ENCODE results near the gene MYEF2. TPM values are rescaled to one million over a fixed set of nuclear protein-coding genes. Genes with fewer than 3 reads are reported as not detected.

Gene MYEF2
- total and polyA plus RNA-seq, 4 donors, result 0.07 to 1.2 (median 0.33) TPM

DNA sequence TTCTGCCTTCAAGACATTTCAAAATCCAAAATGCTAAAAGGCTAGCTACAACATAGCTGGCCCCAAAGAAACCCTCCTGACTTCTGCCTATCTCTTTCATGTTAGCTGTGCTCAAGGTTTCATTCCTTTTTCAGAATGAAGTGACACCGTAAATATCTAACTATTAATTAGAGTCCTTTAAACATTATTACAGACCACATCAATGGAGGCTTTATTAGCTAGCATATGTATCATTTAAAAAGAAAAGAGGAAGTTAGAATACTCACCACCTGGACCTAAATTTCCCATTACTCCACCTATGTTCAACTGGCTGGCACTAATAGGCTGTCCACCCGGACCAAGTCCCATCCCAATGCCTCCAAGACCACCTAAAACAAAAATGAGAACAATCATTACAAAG is 24.6 kb downstream of the MYEF2 start:
- H3K27me3 ChIP-seq (ENCODE audit: control insufficient read depth in 4 of 4, insufficient read depth in 4 of 4, low read length in 3 of 4), result no peaks in the 10 kb centered on the region
- H3K27ac ChIP-seq (ENCODE audit: low read depth in 1 of 2, low read length in 2 of 2), result no peak overlapping the region
- H3K4me1 ChIP-seq (ENCODE audit: control insufficient read depth in 4 of 4, insufficient read depth in 4 of 4, low read length in 3 of 4), result no peaks in the 10 kb centered on the region
- 86% methylated on average over 2 of the region's 2 CpGs for WGBS
- TF ChIP-seq EGR1 (IDR thresholded peaks at IDR 0.05; ENCODE audit: low read depth in 2 of 2), result no peak
- TF ChIP-seq REST (IDR thresholded peaks at IDR 0.05), result no peak
- no peak for TF ChIP-seq ATF3 (IDR thresholded peaks at IDR 0.05)
- TF ChIP-seq SP1 (IDR thresholded peaks at IDR 0.05), result no peak
- no peak for TF ChIP-seq YY1 (IDR thresholded peaks at IDR 0.05)
- TF ChIP-seq ZBTB33 (IDR thresholded peaks at IDR 0.05), result no peak
- no peak for TF ChIP-seq HNF4A (conservative IDR thresholded peaks at IDR 0.05)
- TF ChIP-seq FOXA2 (IDR thresholded peaks at IDR 0.05), result no peak
- no peak for TF ChIP-seq HNF4G (IDR thresholded peaks at IDR 0.05)
- no peak for TF ChIP-seq RXRA (IDR thresholded peaks at IDR 0.05)
- no peak for TF ChIP-seq RAD21 (IDR thresholded peaks at IDR 0.05)
- no peak for TF ChIP-seq GABPA (IDR thresholded peaks at IDR 0.05 in 1 of 2, conservative IDR thresholded peaks at IDR 0.05 in 1 of 2)
- no peak for TF ChIP-seq FOXA1 (IDR thresholded peaks at IDR 0.05)
- TF ChIP-seq NR2F2 (IDR thresholded peaks at IDR 0.05), result no peak
- H3K9me3 ChIP-seq (ENCODE audit: control insufficient read depth in 4 of 4, low read length in 3 of 4), result no peaks in the 10 kb centered on the region
- H3K36me3 ChIP-seq (ENCODE audit: control insufficient read depth in 4 of 4, insufficient read depth in 3 of 4, low read depth in 1 of 4, low read length in 3 of 4), result no peaks in the 10 kb centered on the region
- no peak overlapping the region for H3K9ac ChIP-seq (ENCODE audit: low read depth in 1 of 2, low read length in 2 of 2)
- DNase-seq (ENCODE audit: low spot score), result no peak
- H3K4me3 ChIP-seq (ENCODE audit: low read depth in 1 of 3, low read length in 3 of 3), result no peak overlapping the region

- H3K9ac ChIP-seq (ENCODE audit: low read depth in 1 of 2, low read length in 2 of 2), result no peak overlapping the region
- WGBS, result 80% methylated on average over 4 of the region's 4 CpGs
- no peak overlapping the region for H3K4me3 ChIP-seq (ENCODE audit: low read depth in 1 of 3, low read length in 3 of 3)
- no peaks in the 10 kb centered on the region for H3K36me3 ChIP-seq (ENCODE audit: control insufficient read depth in 4 of 4, insufficient read depth in 3 of 4, low read depth in 1 of 4, low read length in 3 of 4)
- no peak overlapping the region for H3K27ac ChIP-seq (ENCODE audit: low read depth in 1 of 2, low read length in 2 of 2)
- no peaks in the 10 kb centered on the region for H3K27me3 ChIP-seq (ENCODE audit: control insufficient read depth in 4 of 4, insufficient read depth in 4 of 4, low read length in 3 of 4)
- no peaks in the 10 kb centered on the region for H3K9me3 ChIP-seq (ENCODE audit: control insufficient read depth in 4 of 4, low read length in 3 of 4)
- no peaks in the 10 kb centered on the region for H3K4me1 ChIP-seq (ENCODE audit: control insufficient read depth in 4 of 4, insufficient read depth in 4 of 4, low read length in 3 of 4)
- DNase-seq (ENCODE audit: low spot score), result no peak
- TF ChIP-seq, protein P1, sequence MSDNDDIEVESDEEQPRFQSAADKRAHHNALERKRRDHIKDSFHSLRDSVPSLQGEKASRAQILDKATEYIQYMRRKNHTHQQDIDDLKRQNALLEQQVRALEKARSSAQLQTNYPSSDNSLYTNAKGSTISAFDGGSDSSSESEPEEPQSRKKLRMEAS (IDR thresholded peaks at IDR 0.05), result no peak
- TF ChIP-seq REST (IDR thresholded peaks at IDR 0.05) (no peak), NR2F2 (IDR thresholded peaks at IDR 0.05) (no peak), SP1 (IDR thresholded peaks at IDR 0.05) (no peak), HNF4A (conservative IDR thresholded peaks at IDR 0.05) (no peak), JUND (IDR thresholded peaks at IDR 0.05) (no peak), TAF1 (conservative IDR thresholded peaks at IDR 0.05) (no peak), ZBTB33 (IDR thresholded peaks at IDR 0.05) (no peak), HNF4G (IDR thresholded peaks at IDR 0.05) (no peak), FOXA2 (IDR thresholded peaks at IDR 0.05) (no peak), FOXA1 (IDR thresholded peaks at IDR 0.05) (no peak), RXRA (IDR thresholded peaks at IDR 0.05) (no peak), YY1 (IDR thresholded peaks at IDR 0.05) (no peak), GABPA (IDR thresholded peaks at IDR 0.05 in 1 of 2, conservative IDR thresholded peaks at IDR 0.05 in 1 of 2) (no peak), RAD21 (IDR thresholded peaks at IDR 0.05) (no peak), EGR1 (IDR thresholded peaks at IDR 0.05; ENCODE audit: low read depth in 2 of 2) (no peak)
- TF ChIP-seq, protein P2, sequence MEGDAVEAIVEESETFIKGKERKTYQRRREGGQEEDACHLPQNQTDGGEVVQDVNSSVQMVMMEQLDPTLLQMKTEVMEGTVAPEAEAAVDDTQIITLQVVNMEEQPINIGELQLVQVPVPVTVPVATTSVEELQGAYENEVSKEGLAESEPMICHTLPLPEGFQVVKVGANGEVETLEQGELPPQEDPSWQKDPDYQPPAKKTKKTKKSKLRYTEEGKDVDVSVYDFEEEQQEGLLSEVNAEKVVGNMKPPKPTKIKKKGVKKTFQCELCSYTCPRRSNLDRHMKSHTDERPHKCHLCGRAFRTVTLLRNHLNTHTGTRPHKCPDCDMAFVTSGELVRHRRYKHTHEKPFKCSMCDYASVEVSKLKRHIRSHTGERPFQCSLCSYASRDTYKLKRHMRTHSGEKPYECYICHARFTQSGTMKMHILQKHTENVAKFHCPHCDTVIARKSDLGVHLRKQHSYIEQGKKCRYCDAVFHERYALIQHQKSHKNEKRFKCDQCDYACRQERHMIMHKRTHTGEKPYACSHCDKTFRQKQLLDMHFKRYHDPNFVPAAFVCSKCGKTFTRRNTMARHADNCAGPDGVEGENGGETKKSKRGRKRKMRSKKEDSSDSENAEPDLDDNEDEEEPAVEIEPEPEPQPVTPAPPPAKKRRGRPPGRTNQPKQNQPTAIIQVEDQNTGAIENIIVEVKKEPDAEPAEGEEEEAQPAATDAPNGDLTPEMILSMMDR (IDR thresholded peaks at IDR 0.05; ENCODE audit: low read depth, low read length, missing input control), result no peak
Measured at GRCh38 chr15:48149858-48150257, 28.2 kb downstream of the MYEF2 start.

Measured in liver (tissue), 9 donors.